Retinal pigment epithelial cell (primary cell): ENCODE results near the gene CNTN5.

Experiments
- DNase-seq: peaks from one replicate; pipeline ENCODE4 v3.0.0-alpha.2; 2010; ENCODE audit warnings: low read depth
- H3K4me3 ChIP-seq: 2 replicates; pipeline ENCODE4 v1.5.1; 2011; ENCODE audit warnings: mild to moderate bottlenecking, low read length, control low read depth, moderate library complexity
- CTCF ChIP-seq: conservative IDR thresholded peaks from 2 replicates; pipeline ENCODE4 v1.5.1; 2011; ENCODE audit warnings: low read depth, low read length, control low read depth, inconsistent platforms

CNTN5 gene

DNA sequence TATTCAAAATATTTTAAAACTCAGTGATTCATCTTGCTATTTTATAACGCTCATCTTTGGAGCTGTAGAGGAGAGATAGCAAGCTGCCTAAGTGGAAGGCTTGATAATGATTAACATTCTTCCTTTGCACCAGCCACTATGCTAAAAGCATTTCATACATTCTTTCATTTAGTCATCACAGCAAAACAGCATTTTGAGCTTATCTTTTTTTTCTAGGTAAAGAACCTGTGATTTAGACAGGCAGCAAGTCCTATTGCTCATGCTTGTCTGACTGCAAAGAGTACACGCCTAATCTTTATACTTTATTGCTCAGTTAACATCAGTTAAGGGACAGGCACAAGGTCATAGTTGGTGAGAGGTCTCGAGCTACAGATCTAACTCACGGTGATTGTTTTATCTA, 953.2 kb downstream of the CNTN5 start:
- H3K4me3 ChIP-seq: no peak overlapping the region
- no peak for DNase-seq
- TF ChIP-seq CTCF: no peak

DNA sequence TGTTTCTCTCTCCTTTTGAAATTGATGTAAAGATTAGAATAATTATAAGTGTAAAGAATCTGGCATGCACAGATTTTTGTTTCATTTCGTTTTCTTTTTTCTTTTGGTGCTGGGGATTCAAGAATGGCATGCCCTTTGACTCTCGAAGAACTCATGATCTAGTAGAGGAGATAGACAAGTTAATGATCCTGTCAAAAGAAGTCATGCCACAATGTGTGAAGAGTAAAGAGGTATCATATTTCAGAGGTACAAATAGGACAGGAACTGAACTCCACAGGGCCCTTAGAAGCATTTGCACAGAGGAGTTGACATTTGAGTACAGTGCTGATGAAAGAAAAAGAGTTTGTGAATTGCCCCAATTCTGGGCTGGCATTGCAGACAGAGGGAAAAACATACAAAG, 958.3 kb downstream of the CNTN5 start:
- no peak for TF ChIP-seq CTCF
- DNase-seq: no peak
- no peak overlapping the region for H3K4me3 ChIP-seq

GRCh38 chr11:99987821-99988470, 967.2 kb downstream of the CNTN5 start:
- DNase-seq: peak; percentile 87
- no peak overlapping the region for H3K4me3 ChIP-seq
- no peak for TF ChIP-seq CTCF

GRCh38 chr11:99988471-99988837, 967.7 kb downstream of the CNTN5 start:
- H3K4me3 ChIP-seq: no peak overlapping the region
- TF ChIP-seq CTCF: no peak
- DNase-seq: peak; percentile 34

DNA sequence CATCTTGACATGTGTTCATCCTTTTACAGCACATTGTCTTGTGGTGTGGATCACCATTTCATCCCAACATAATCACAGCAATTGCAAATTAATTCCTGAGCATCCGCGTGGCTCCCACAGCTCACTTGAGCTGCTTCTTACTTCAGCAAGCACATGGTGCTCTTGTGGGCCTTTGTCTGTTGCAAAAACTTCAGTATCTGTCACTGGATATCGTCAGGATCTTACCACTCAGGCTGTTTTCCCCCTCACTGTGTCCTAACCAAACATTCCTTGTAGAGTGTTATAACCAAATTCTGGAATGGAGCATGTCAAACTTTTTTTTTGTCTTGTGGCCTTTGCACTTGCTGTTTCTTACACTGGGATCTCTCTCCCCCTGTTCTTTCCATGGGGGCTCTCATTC, 983.2 kb downstream of the CNTN5 start:
- no peak for DNase-seq
- TF ChIP-seq CTCF: no peak

DNA sequence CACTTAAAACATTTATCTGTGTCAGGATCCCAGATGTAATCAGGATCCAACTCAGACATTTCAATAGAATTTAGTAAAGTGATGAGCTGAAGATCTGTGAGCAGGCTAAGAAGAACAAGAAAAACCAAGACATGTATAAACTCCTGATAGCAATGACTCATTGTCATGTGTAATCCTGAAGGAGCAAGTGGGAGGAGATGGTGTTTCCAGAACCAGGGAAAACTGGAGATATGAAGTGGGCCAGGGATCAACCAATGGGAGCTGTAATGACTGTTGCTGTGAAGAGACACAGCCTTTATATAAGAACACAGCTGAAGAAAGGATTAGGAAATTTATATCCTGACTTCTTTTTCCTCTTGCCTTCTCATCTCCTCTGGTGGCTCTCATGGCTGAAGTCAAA, 983.8 kb downstream of the CNTN5 start:
- peak; percentile 31 for DNase-seq
- no peak overlapping the region for H3K4me3 ChIP-seq
- no peak for TF ChIP-seq CTCF

More for the DNA sequence above, 983.2 kb downstream of the CNTN5 start:
- H3K4me3 ChIP-seq: no peak overlapping the region

DNA sequence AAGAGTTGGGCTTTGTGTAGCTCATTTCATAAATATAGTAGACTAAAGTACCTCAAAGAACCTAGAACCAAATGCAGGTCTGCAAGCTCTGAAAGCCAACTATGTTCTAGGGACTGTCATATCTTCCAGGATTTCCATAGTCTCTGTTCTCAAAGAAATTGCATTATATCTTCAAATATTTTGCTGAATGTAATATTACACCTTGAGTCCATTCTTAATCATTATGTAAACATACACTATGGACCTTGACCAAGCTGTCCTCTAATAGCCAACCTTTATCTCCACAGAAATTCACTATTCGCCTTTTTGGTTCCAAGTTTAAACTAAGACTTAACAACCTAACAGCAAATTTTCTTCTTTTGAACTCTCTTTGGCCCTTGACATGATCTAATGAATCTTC, 987.7 kb downstream of the CNTN5 start:
- DNase-seq: no peak
- H3K4me3 ChIP-seq: no peak overlapping the region
- no peak for TF ChIP-seq CTCF
